HepG2 (cell line): ENCODE measurements around the gene SEZ6L. TPM values are rescaled to one million over a fixed set of nuclear protein-coding genes. Genes with fewer than 3 reads are reported as not detected.

Experiments
- ATAC-seq: fragments of 200-7000 bp; cut with Tn5 transposase; 3 replicates; pipeline ENCODE4 v1.9.1; 2020; ENCODE audit warnings: mild to moderate bottlenecking, moderate library complexity
- BruUV-seq: library from RNA; stranded (reverse); fragments of 400-500 nt; replicated peaks from 2 replicates; lab custom pipeline; 2021; lab: Mats Ljungman, UMichigan
- CTCF ChIA-PET: fragments of 300-600 bp; formaldehyde crosslinking; extraction: SDS; loops from one replicate; lab custom pipeline; 2021; ENCODE audit warnings: low total read pairs, inconsistent platforms, low intra/inter-chr PET ratio; lab: Yijun Ruan, JAX
- POLR2A ChIA-PET: fragments of 350-600 bp; sonication (Branson Sonifier 250); formaldehyde crosslinking; loops from one replicate; lab custom pipeline; 2020; ENCODE audit warnings: antibody characterized with exemption, inconsistent platforms; lab: Yijun Ruan, JAX
- DNase-seq: peaks from one replicate; pipeline ENCODE4 v3.0.0-alpha.2; 2015; ENCODE audit warnings: low spot score
- FAIRE-seq: peaks from 3 replicates; lab custom pipeline; 2011; peaks lifted over from hg19 to GRCh38; lab: Jason Lieb, UNC
- H2AFZ ChIP-seq: one replicate; pipeline ENCODE4 v1.6.1; 2011; ENCODE audit warnings: low read length, inconsistent platforms
- H3K27ac ChIP-seq: fragments of 300-600 bp; 3 replicates; pipeline ENCODE4 v1.8.0; 2011; ENCODE audit warnings: mixed run types, mild to moderate bottlenecking, mixed read lengths, low read length, inconsistent platforms; ENCODE audit not compliant: insufficient read depth; ENCODE audit errors: extremely low read length
- H3K27me3 ChIP-seq, 2 experiments: fragments of 200-600 bp in 1 of 2; 2 replicates in 1 of 2; 3 replicates in 1 of 2; pipeline versions ENCODE4 v1.6.0 to v1.8.0; 2011; ENCODE audit warnings: low read length in 2 of 2, mild to moderate bottlenecking in 2 of 2, moderate library complexity in 2 of 2, inconsistent platforms in 1 of 2; ENCODE audit not compliant: insufficient read depth in 2 of 2, control insufficient read depth in 1 of 2
- H3K36me3 ChIP-seq, 2 experiments: fragments of 200-600 bp in 1 of 2; replicated peaks in 1 of 2; 2 replicates in 1 of 2; 3 replicates in 1 of 2; pipeline versions ENCODE4 v1.5.1 to v1.8.0; 2011; ENCODE audit warnings: low read length in 2 of 2, inconsistent platforms in 1 of 2; ENCODE audit not compliant: insufficient read depth in 2 of 2, control insufficient read depth in 1 of 2
- H3K4me1 ChIP-seq: 2 replicates; pipeline ENCODE4 v1.5.1; 2012; ENCODE audit warnings: low read length, inconsistent platforms; ENCODE audit not compliant: insufficient read depth
- H3K4me2 ChIP-seq: 2 replicates; pipeline ENCODE4 v1.6.0; 2011; ENCODE audit warnings: low read depth, low read length, inconsistent platforms
- H3K4me3 ChIP-seq, 3 experiments: fragments of 200-600 bp in 1 of 3; sonication (generic), shearing (Covaris generic) in 1 of 3; replicated peaks in 1 of 3; 2 replicates each; pipeline ENCODE4 v1.5.1; 2011 to 2016; ENCODE audit warnings: low read length in 3 of 3, inconsistent platforms in 2 of 3, low read depth in 2 of 3, mild to moderate bottlenecking in 2 of 3, control low read depth in 1 of 3, mixed read lengths in 1 of 3; ENCODE audit not compliant: insufficient read depth in 1 of 3
- H3K79me2 ChIP-seq: one replicate; pipeline ENCODE4 v1.6.1; 2011; ENCODE audit warnings: low read length, inconsistent platforms; ENCODE audit not compliant: insufficient read depth
- H3K9ac ChIP-seq: 2 replicates; pipeline ENCODE4 v1.6.0; 2011; ENCODE audit warnings: mild to moderate bottlenecking, low read depth, low read length, inconsistent platforms; ENCODE audit not compliant: insufficient read depth
- H3K9me3 ChIP-seq: 2 replicates; pipeline ENCODE4 v1.5.1; 2012; ENCODE audit warnings: mild to moderate bottlenecking, low read length
- H4K20me1 ChIP-seq: 2 replicates; pipeline ENCODE4 v1.6.0; 2011; ENCODE audit warnings: inconsistent platforms, mild to moderate bottlenecking, low read length, moderate library complexity; ENCODE audit not compliant: insufficient read depth
- ESRRA ChIP-seq: sonication (generic); formaldehyde crosslinking; IDR thresholded peaks from 2 replicates; pipeline ENCODE4 v1.5.1; 2020; ENCODE audit warnings: mild to moderate bottlenecking, low read depth, missing genetic modification reagents
- KLF6 ChIP-seq: IDR thresholded peaks from 2 replicates; pipeline ENCODE4 v1.8.0; 2016; ENCODE audit warnings: missing biosample characterization, missing genetic modification reagents
- MED8 ChIP-seq: sonication (generic); formaldehyde crosslinking; IDR thresholded peaks from 2 replicates; pipeline ENCODE4 v1.8.1; 2023; ENCODE audit warnings: mild to moderate bottlenecking, missing genetic modification reagents; ENCODE audit not compliant: insufficient replicate concordance
- PAWR ChIP-seq: sonication (generic); formaldehyde crosslinking; IDR thresholded peaks from 2 replicates; pipeline ENCODE4 v1.4.0; 2020; ENCODE audit warnings: missing genetic modification reagents, mild to moderate bottlenecking, borderline replicate concordance
- TBX2 ChIP-seq: sonication (generic); formaldehyde crosslinking; IDR thresholded peaks from 2 replicates; pipeline ENCODE4 v1.5.0; 2020; ENCODE audit warnings: missing genetic modification reagents, mild to moderate bottlenecking, borderline replicate concordance
- ZFYVE20 ChIP-seq: sonication (generic); formaldehyde crosslinking; IDR thresholded peaks from 2 replicates; pipeline ENCODE4 v1.8.0; 2023; ENCODE audit warnings: low read depth, mild to moderate bottlenecking, moderate library complexity, missing genetic modification reagents, borderline replicate concordance
- ZIK1 ChIP-seq: sonication (generic); formaldehyde crosslinking; IDR thresholded peaks from 2 replicates; pipeline ENCODE4 v1.5.0; 2020; ENCODE audit warnings: mild to moderate bottlenecking, low read depth, missing genetic modification reagents, borderline replicate concordance
- ZNF136 ChIP-seq: sonication (generic); formaldehyde crosslinking; IDR thresholded peaks from 2 replicates; pipeline ENCODE4 v1.8.1; 2022; ENCODE audit warnings: low read depth, mild to moderate bottlenecking, moderate library complexity, missing genetic modification reagents
- ZNF558 ChIP-seq: sonication (generic); formaldehyde crosslinking; IDR thresholded peaks from 2 replicates; pipeline ENCODE4 v1.9.0; 2022; ENCODE audit warnings: mild to moderate bottlenecking, missing genetic modification reagents, borderline replicate concordance
- ZNF598 ChIP-seq: sonication (generic); formaldehyde crosslinking; IDR thresholded peaks from 2 replicates; pipeline ENCODE4 v1.5.1; 2020; ENCODE audit warnings: mild to moderate bottlenecking, missing genetic modification reagents, borderline replicate concordance
- ZNF644 ChIP-seq: IDR thresholded peaks from 2 replicates; pipeline ENCODE4 v1.6.1; 2016; ENCODE audit warnings: low read depth
- ZNF703 ChIP-seq: sonication (generic); formaldehyde crosslinking; IDR thresholded peaks from 2 replicates; pipeline ENCODE4 v1.5.1; 2020; ENCODE audit warnings: missing genetic modification reagents, mild to moderate bottlenecking, moderate library complexity, borderline replicate concordance
- WGBS: methylation state at CpG from one replicate; pipeline ENCODE4 v1.1.6; 2017; ENCODE audit warnings: low lambda C conversion rate; 5-methylcytosine and 5-hydroxymethylcytosine counted together
- in situ Hi-C: cut with HindIII; loops from 2 replicates; pipeline ENCODE4 v1.10.0; 2017; ENCODE audit warnings: low pct_unique_long_range_greater_than_20kb; ENCODE audit not compliant: extremely low pct_ligation_motif_present
- intact Hi-C: fragments of 100-400 bp; cut with micrococcal nuclease; formaldehyde crosslinking; loops from one replicate; pipeline ENCODE4 v1.10.0; 2022; ENCODE audit not compliant: unreplicated experiment
- polyA plus RNA-seq, 8 experiments: library from polyadenylated mRNA; depleted of rRNA in 3 of 8; stranded (reverse) in 7 of 8; unstranded in 1 of 8; fragments of >200 nt; fragmentation: Illumina TruSeq in 4 of 8; extraction: Trizol in 4 of 8; gene quantifications; 2 replicates each; pipeline versions ENCODE4 v1.2.1 to v1.2.3, GENCODE V29; 2011 to 2016; ENCODE audit warnings: low read depth in 4 of 8, missing spikeins in 1 of 8, mixed read lengths in 1 of 8; ENCODE audit not compliant: insufficient read depth in 1 of 8
- total RNA-seq, 5 experiments: library from RNA; depleted of rRNA; stranded (reverse); fragments of >200 nt; fragmentation: Illumina TruSeq; extraction: Trizol; gene quantifications; 2 replicates each; pipeline ENCODE4 v1.2.3, GENCODE V29; 2016; ENCODE audit warnings: low read depth in 1 of 5
- TF ChIP-seq, protein P1 (sequence below): sonication (generic); formaldehyde crosslinking; IDR thresholded peaks from 2 replicates; pipeline ENCODE4 v1.4.0; 2020; ENCODE audit warnings: missing genetic modification reagents, borderline replicate concordance
- TF ChIP-seq, protein P2 (sequence below): IDR thresholded peaks from 2 replicates; pipeline ENCODE4 v1.6.1; 2016; ENCODE audit warnings: missing compliant biosample characterization, missing genetic modification reagents, borderline replicate concordance
- TF ChIP-seq, protein P3 (sequence below): sonication (generic); formaldehyde crosslinking; IDR thresholded peaks from 2 replicates; pipeline ENCODE4 v1.5.1; 2020; ENCODE audit warnings: missing genetic modification reagents, mild to moderate bottlenecking, borderline replicate concordance

The SEZ6L gene
- total and polyA plus RNA-seq, 2 of the 13 experiments (the other 11 are each of a cell fraction or from before 2014, with no cell fraction given): not detected

DNA sequence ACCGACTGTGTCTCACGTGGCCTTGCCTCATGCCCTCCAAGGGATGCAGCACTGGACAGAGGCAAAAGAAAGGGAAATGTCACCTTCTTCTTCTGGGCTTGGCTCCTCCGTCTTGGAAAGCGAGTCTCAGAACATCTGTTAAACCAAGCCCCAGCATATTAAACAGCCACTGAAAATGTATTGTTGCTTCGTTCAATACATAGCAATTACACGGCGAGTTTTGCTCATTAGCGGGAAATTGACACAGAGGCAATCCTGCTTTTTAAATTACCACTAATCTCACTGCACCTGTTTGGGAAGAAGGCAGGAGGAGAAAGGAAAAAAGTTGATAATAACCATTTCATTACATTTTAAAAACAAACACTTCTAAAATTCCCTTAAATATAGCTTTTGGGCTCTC lies 72.1 kb downstream of the SEZ6L start (continued):
- TF ChIP-seq, protein P1, sequence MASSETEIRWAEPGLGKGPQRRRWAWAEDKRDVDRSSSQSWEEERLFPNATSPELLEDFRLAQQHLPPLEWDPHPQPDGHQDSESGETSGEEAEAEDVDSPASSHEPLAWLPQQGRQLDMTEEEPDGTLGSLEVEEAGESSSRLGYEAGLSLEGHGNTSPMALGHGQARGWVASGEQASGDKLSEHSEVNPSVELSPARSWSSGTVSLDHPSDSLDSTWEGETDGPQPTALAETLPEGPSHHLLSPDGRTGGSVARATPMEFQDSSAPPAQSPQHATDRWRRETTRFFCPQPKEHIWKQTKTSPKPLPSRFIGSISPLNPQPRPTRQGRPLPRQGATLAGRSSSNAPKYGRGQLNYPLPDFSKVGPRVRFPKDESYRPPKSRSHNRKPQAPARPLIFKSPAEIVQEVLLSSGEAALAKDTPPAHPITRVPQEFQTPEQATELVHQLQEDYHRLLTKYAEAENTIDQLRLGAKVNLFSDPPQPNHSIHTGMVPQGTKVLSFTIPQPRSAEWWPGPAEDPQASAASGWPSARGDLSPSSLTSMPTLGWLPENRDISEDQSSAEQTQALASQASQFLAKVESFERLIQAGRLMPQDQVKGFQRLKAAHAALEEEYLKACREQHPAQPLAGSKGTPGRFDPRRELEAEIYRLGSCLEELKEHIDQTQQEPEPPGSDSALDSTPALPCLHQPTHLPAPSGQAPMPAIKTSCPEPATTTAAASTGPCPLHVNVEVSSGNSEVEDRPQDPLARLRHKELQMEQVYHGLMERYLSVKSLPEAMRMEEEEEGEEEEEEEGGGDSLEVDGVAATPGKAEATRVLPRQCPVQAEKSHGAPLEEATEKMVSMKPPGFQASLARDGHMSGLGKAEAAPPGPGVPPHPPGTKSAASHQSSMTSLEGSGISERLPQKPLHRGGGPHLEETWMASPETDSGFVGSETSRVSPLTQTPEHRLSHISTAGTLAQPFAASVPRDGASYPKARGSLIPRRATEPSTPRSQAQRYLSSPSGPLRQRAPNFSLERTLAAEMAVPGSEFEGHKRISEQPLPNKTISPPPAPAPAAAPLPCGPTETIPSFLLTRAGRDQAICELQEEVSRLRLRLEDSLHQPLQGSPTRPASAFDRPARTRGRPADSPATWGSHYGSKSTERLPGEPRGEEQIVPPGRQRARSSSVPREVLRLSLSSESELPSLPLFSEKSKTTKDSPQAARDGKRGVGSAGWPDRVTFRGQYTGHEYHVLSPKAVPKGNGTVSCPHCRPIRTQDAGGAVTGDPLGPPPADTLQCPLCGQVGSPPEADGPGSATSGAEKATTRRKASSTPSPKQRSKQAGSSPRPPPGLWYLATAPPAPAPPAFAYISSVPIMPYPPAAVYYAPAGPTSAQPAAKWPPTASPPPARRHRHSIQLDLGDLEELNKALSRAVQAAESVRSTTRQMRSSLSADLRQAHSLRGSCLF (CRISPR knock-in tag): no peak
- TF ChIP-seq ZNF703 (CRISPR knock-in tag) (no peak), ZNF136 (CRISPR knock-in tag) (no peak)
- TF ChIP-seq, all 625 proteins: peak for 0

DNA sequence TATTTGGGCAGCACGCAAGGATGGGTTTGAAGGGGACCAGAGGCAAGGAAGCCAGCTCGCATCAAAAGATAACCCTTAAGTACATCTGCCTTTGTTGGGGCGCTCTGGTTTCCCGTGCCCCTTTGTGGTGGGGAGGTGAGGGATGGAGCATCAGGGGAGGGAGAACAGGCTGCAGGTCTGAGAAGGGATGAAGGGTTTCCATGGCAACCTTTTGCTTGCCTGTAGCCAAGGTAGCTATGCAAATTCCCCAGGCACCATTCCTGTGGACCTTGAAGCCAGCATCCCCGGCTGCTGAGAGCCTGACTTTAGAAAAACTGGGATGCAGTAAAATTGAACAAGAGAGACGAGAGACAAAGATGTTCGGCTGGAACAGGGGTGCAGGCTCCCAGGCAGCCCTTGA lies 75.7 kb downstream of the SEZ6L start:
- no peak overlapping the region for H2AFZ ChIP-seq
- H3K4me1 ChIP-seq: no peaks in the 10 kb centered on the region
- no peaks in the 10 kb centered on the region; a peak in 1 of 5 replicates for H3K27me3 ChIP-seq
- ChIA-PET POLR2A (no interaction called here), CTCF (no interaction called here)
- H3K9me3 ChIP-seq: no peaks in the 10 kb centered on the region
- no TSS peak for BruUV-seq
- H3K9ac ChIP-seq: no peak overlapping the region
- ATAC-seq (no peak), FAIRE-seq (no peak), DNase-seq (no peak)
- H3K79me2 ChIP-seq: no peaks in the 10 kb centered on the region
- no peak overlapping the region for H3K4me3 ChIP-seq
- intact Hi-C loops: no loop called here
- H3K36me3 ChIP-seq: no peaks in the 10 kb centered on the region
- H3K4me2 ChIP-seq: no peak overlapping the region
- H4K20me1 ChIP-seq: no peaks in the 10 kb centered on the region
- 5% methylated on average over 7 of the region's 7 CpGs for WGBS
- in situ Hi-C loops: no loop called here
- H3K27ac ChIP-seq: no peak overlapping the region
- TF ChIP-seq, protein P2, sequence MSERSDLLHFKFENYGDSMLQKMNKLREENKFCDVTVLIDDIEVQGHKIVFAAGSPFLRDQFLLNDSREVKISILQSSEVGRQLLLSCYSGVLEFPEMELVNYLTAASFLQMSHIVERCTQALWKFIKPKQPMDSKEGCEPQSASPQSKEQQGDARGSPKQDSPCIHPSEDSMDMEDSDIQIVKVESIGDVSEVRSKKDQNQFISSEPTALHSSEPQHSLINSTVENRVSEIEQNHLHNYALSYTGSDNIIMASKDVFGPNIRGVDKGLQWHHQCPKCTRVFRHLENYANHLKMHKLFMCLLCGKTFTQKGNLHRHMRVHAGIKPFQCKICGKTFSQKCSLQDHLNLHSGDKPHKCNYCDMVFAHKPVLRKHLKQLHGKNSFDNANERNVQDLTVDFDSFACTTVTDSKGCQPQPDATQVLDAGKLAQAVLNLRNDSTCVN (CRISPR knock-in tag): no peak
- no peak for TF ChIP-seq ZNF598 (CRISPR knock-in tag)
- TF ChIP-seq PAWR (CRISPR knock-in tag): no peak
- TF ChIP-seq MED8 (CRISPR knock-in tag): no peak
- TF ChIP-seq ZNF644 (CRISPR knock-in tag): no peak
- no peak for TF ChIP-seq TBX2 (CRISPR knock-in tag)
- TF ChIP-seq, protein P3, sequence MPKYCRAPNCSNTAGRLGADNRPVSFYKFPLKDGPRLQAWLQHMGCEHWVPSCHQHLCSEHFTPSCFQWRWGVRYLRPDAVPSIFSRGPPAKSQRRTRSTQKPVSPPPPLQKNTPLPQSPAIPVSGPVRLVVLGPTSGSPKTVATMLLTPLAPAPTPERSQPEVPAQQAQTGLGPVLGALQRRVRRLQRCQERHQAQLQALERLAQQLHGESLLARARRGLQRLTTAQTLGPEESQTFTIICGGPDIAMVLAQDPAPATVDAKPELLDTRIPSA (CRISPR knock-in tag): no peak
- TF ChIP-seq ZFYVE20 (CRISPR knock-in tag): no peak
- TF ChIP-seq ZNF558 (CRISPR knock-in tag): no peak
- no peak for TF ChIP-seq KLF6 (CRISPR knock-in tag)
- no peak for TF ChIP-seq ZIK1 (CRISPR knock-in tag)
- no peak for TF ChIP-seq ESRRA (CRISPR knock-in tag)
